CD14-positive monocyte (primary cell): Measurements from ENCODE around the gene STEAP3. TPM values are rescaled to one million over a fixed set of nuclear protein-coding genes. Genes with fewer than 3 reads are reported as not detected.
A peak's percentile ranks its signal among the peaks of the same experiment; 100 is the strongest.

ENCODE experiments used
- DNase-seq, 3 donors: peaks; one replicate each; pipeline ENCODE4 v3.0.0-alpha.2; 2011 to 2022
- H2AFZ ChIP-seq: 2 replicates; pipeline ENCODE4 v1.6.0; 2012; ENCODE audit warnings: mild to moderate bottlenecking, low read depth, low read length, inconsistent platforms; ENCODE audit not compliant: insufficient read depth, poor library complexity, severe bottlenecking
- H3K27ac ChIP-seq, 2 donors: 1 replicate in 1 of 2; 2 replicates in 1 of 2; pipeline ENCODE4 v1.5.1; 2012 to 2013; ENCODE audit warnings: low read length in 2 of 2, control low read depth in 1 of 2, inconsistent platforms in 1 of 2, low read depth in 1 of 2, mild to moderate bottlenecking in 1 of 2
- H3K27me3 ChIP-seq, 2 donors: one replicate each; pipeline versions ENCODE4 v1.6.0 to v1.6.1; 2011 to 2013; ENCODE audit warnings: low read length in 2 of 2; ENCODE audit not compliant: control insufficient read depth in 2 of 2, insufficient read depth in 2 of 2
- H3K36me3 ChIP-seq, 2 donors: replicated peaks in 1 of 2; 1 replicate in 1 of 2; 2 replicates in 1 of 2; pipeline versions ENCODE4 v1.5.1 to v1.6.1; 2012 to 2013; ENCODE audit warnings: low read length in 2 of 2, control low read depth in 1 of 2, inconsistent platforms in 1 of 2, mild to moderate bottlenecking in 1 of 2; ENCODE audit not compliant: insufficient read depth in 2 of 2, control insufficient read depth in 1 of 2
- H3K4me1 ChIP-seq, 2 donors: 1 replicate in 1 of 2; 2 replicates in 1 of 2; pipeline versions ENCODE4 v1.5.1 to v1.6.1; 2012 to 2013; ENCODE audit warnings: low read length in 2 of 2, control low read depth in 1 of 2, inconsistent platforms in 1 of 2, mild to moderate bottlenecking in 1 of 2, moderate library complexity in 1 of 2; ENCODE audit not compliant: insufficient read depth in 2 of 2, control insufficient read depth in 1 of 2
- H3K4me2 ChIP-seq: replicated peaks from 2 replicates; pipeline ENCODE3; 2012; ENCODE audit warnings: low read length, moderate library complexity, mild to moderate bottlenecking; ENCODE audit not compliant: poor library complexity, severe bottlenecking; ENCODE audit errors: extremely low read depth
- H3K4me3 ChIP-seq, 3 experiments: fragments of 200-600 bp in 1 of 3; sonication (generic) in 1 of 3; replicated peaks in 1 of 3; 1 replicate in 2 of 3; 2 replicates in 1 of 3; pipeline ENCODE4 v1.5.1; 2011 to 2013; ENCODE audit warnings: low read length in 3 of 3, mild to moderate bottlenecking in 3 of 3, control low read depth in 2 of 3, low read depth in 2 of 3, inconsistent platforms in 1 of 3, moderate library complexity in 1 of 3
- H3K79me2 ChIP-seq: 2 replicates; pipeline ENCODE4 v1.6.0; 2012; ENCODE audit warnings: mild to moderate bottlenecking, control low read depth, inconsistent platforms, low read length, moderate library complexity; ENCODE audit not compliant: insufficient read depth
- H3K9ac ChIP-seq: 2 replicates; pipeline ENCODE4 v1.6.0; 2017; ENCODE audit warnings: low read length, mild to moderate bottlenecking; ENCODE audit not compliant: insufficient read depth, poor library complexity, severe bottlenecking
- H3K9me3 ChIP-seq, 2 donors: replicated peaks in 1 of 2; 1 replicate in 1 of 2; 2 replicates in 1 of 2; pipeline versions ENCODE4 v1.5.1 to v1.6.1; 2012 to 2013; ENCODE audit warnings: low read length in 2 of 2, control low read depth in 1 of 2; ENCODE audit not compliant: control insufficient read depth in 1 of 2, insufficient read depth in 1 of 2
- H4K20me1 ChIP-seq: 2 replicates; pipeline ENCODE4 v1.6.0; 2012; ENCODE audit warnings: mild to moderate bottlenecking, low read length, control low read depth, moderate library complexity; ENCODE audit not compliant: insufficient read depth
- H3K27ac Mint-ChIP-seq, 7 donors: one replicate each; pipeline ENCODE4 v1.8.0; 2020; ENCODE audit warnings: mild to moderate bottlenecking in 7 of 7, mixed read lengths in 7 of 7, moderate library complexity in 6 of 7, inconsistent platforms in 2 of 7
- H3K27me3 Mint-ChIP-seq, 3 donors: one replicate each; pipeline ENCODE4 v1.8.0; 2021 to 2022; ENCODE audit warnings: low read depth in 3 of 3, mild to moderate bottlenecking in 3 of 3, mixed read lengths in 3 of 3, moderate library complexity in 3 of 3, inconsistent platforms in 1 of 3
- H3K36me3 Mint-ChIP-seq, 2 donors: one replicate each; pipeline ENCODE4 v1.8.0; 2020; ENCODE audit warnings: mixed read lengths in 2 of 2, inconsistent platforms in 1 of 2, mild to moderate bottlenecking in 1 of 2
- H3K4me1 Mint-ChIP-seq: one replicate; pipeline ENCODE4 v1.8.0; 2020; ENCODE audit warnings: mild to moderate bottlenecking, mixed read lengths
- H3K4me3 Mint-ChIP-seq, 2 donors: one replicate each; pipeline ENCODE4 v1.8.0; 2020; ENCODE audit warnings: mild to moderate bottlenecking in 2 of 2, mixed read lengths in 2 of 2, moderate library complexity in 1 of 2
- H3K9me3 Mint-ChIP-seq, 7 donors: one replicate each; pipeline ENCODE4 v1.8.0; 2020 to 2022; ENCODE audit warnings: mixed read lengths in 7 of 7, mild to moderate bottlenecking in 6 of 7, moderate library complexity in 6 of 7, inconsistent platforms in 2 of 7
- WGBS: methylation state at CpG from one replicate; pipeline ENCODE4 v1.1.5; 2013; ENCODE audit warnings: missing lambda C conversion rate; ENCODE audit not compliant: insufficient coverage; 5-methylcytosine and 5-hydroxymethylcytosine counted together
- intact Hi-C, 2 donors: fragments of 100-400 bp; cut with micrococcal nuclease; formaldehyde crosslinking; loops; one replicate each; pipeline versions ENCODE4 v1.15.0 to v1.15.1; 2023
- polyA plus RNA-seq, 3 donors: library from polyadenylated mRNA; depleted of rRNA in 1 of 3; unstranded in 2 of 3; stranded (reverse) in 1 of 3; fragments of 300-500 nt in 2 of 3; fragments of >200 nt in 1 of 3; fragmentation: Illumina TruSeq in 2 of 3; gene quantifications; 1 replicate in 2 of 3; 2 replicates in 1 of 3; pipeline ENCODE4 v1.2.3, GENCODE V29; 2012 to 2021
- TF ChIP-seq, protein P1 (sequence below): fragments of 200-600 bp; IDR thresholded peaks from one replicate; pipeline ENCODE4 v1.8.0; 2022; ENCODE audit warnings: antibody characterized with exemption, mild to moderate bottlenecking

STEAP3 gene
- polyA plus RNA-seq, 3 donors, result 3.0 to 10.7 (median 3.3) TPM

DNA sequence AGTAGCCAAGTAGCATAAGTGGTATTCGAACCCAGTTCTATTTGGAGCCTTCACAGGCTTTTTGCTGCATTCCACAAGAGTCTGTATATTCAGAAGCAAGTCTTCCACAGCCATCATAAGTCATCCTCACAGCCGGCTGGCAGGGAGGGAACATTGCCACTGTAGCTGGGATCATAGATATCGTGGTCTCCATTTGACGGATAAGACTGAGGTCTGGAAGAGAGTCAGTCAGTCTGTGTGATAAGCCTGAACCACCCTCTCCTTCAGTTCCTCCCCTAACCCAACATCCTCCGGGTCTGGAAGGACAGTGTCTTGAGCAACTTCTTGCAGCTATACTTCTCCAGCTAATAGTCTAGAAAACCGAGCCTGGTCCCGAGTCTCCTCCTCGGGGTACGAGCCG lies 48.1 kb upstream of the STEAP3 start:
- no peaks in the 10 kb centered on the region for H3K79me2 ChIP-seq
- no peak overlapping the region for H2AFZ ChIP-seq
- Mint-ChIP-seq H3K36me3 (no peaks in the 10 kb centered on the region), H3K4me1 (no peaks in the 10 kb centered on the region), H3K27me3 (peaks cover 2 to 8% (median 4%) of the 10 kb centered on the region in 3 donors), H3K27ac (no peak overlapping the region), H3K4me3 (no peak overlapping the region), H3K9me3 (no peaks in the 10 kb centered on the region)
- H3K4me2 ChIP-seq, result no peak overlapping the region
- DNase-seq, result no peak
- no peak overlapping the region for H3K4me3 ChIP-seq
- no peaks in the 10 kb centered on the region for H3K9me3 ChIP-seq
- 100% methylated on average over 4 of the region's 10 CpGs for WGBS
- no peaks in the 10 kb centered on the region for H4K20me1 ChIP-seq
- H3K36me3 ChIP-seq, result no peaks in the 10 kb centered on the region
- H3K9ac ChIP-seq, result no peak overlapping the region
- intact Hi-C loops, result loop anchor here (2.0 to 10.0 kb wide), 2 partner anchors 161 to 293 kb away; no protein-coding TSS in a partner anchor
- H3K27me3 ChIP-seq, result no peaks in the 10 kb centered on the region
- no peaks in the 10 kb centered on the region for H3K4me1 ChIP-seq
- TF ChIP-seq, protein P1, sequence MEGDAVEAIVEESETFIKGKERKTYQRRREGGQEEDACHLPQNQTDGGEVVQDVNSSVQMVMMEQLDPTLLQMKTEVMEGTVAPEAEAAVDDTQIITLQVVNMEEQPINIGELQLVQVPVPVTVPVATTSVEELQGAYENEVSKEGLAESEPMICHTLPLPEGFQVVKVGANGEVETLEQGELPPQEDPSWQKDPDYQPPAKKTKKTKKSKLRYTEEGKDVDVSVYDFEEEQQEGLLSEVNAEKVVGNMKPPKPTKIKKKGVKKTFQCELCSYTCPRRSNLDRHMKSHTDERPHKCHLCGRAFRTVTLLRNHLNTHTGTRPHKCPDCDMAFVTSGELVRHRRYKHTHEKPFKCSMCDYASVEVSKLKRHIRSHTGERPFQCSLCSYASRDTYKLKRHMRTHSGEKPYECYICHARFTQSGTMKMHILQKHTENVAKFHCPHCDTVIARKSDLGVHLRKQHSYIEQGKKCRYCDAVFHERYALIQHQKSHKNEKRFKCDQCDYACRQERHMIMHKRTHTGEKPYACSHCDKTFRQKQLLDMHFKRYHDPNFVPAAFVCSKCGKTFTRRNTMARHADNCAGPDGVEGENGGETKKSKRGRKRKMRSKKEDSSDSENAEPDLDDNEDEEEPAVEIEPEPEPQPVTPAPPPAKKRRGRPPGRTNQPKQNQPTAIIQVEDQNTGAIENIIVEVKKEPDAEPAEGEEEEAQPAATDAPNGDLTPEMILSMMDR, result no peak
- H3K27ac ChIP-seq, result no peak overlapping the region

DNA sequence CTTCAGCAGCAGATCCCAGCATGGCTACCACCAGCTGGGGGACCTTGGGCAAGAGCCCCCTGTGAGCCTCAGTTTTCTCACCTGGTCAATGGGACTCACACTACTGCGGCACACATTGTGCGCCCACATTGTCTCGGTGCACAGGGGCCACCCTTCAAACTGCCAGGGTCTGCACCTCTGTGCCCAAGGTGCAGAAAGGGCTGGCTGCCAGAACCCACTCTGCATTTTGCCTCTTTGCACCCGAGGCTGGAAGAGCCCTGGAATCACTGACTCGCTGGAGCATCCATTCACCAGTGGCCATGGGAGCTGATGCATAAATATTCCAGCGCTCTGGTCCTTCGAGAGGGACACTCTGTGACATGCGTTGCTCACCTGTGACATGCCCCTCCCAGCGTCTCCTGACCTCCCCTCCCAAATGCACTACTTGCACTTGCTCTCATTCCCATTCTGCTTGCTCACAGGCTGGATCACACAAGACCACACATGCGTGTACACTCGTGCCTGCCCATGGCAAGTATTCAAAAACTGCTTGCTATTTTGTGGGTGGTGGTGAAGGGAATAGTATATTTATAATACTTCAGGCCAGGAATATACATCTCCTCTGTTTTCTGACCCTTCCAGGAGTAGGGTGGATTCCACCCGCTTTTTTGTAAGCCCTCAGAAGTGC lies 46.3 kb upstream of the STEAP3 start:
- TF ChIP-seq, protein P1, result no peak
- intact Hi-C loops, result loop anchor here (10.0 kb wide), 1 partner anchor 163 kb away; no protein-coding TSS in a partner anchor
- H4K20me1 ChIP-seq, result no peaks in the 10 kb centered on the region
- H3K27me3 ChIP-seq, result no peaks in the 10 kb centered on the region
- no peak for DNase-seq
- no peaks in the 10 kb centered on the region for H3K36me3 Mint-ChIP-seq
- H3K4me3 Mint-ChIP-seq, result no peak overlapping the region
- peak overlapping the region in 1 of 7 donors; percentile 25 for H3K27ac Mint-ChIP-seq
- no peak overlapping the region for H2AFZ ChIP-seq
- 97% methylated on average over 8 of the region's 12 CpGs for WGBS
- H3K4me1 Mint-ChIP-seq, result no peaks in the 10 kb centered on the region
- no peaks in the 10 kb centered on the region for H3K9me3 Mint-ChIP-seq
- H3K27me3 Mint-ChIP-seq, result peaks cover under 1 to 4% (median 2%) of the 10 kb centered on the region in 3 donors
- no peaks in the 10 kb centered on the region for H3K4me1 ChIP-seq
- no peaks in the 10 kb centered on the region for H3K9me3 ChIP-seq
- no peak overlapping the region for H3K9ac ChIP-seq
- H3K4me2 ChIP-seq, result no peak overlapping the region
- no peak overlapping the region for H3K27ac ChIP-seq
- no peaks in the 10 kb centered on the region for H3K36me3 ChIP-seq
- H3K4me3 ChIP-seq, result no peak overlapping the region
- no peaks in the 10 kb centered on the region for H3K79me2 ChIP-seq
